Measurements from ENCODE around the gene ADAMTS5. TPM values are rescaled to one million over a fixed set of nuclear protein-coding genes. Genes with fewer than 3 reads are reported as not detected.

The ADAMTS5 gene
- total and polyA plus RNA-seq, 9 of the 15 experiments (the other 6 are each of a cell fraction or from before 2014, with no cell fraction given): not detected

DNA sequence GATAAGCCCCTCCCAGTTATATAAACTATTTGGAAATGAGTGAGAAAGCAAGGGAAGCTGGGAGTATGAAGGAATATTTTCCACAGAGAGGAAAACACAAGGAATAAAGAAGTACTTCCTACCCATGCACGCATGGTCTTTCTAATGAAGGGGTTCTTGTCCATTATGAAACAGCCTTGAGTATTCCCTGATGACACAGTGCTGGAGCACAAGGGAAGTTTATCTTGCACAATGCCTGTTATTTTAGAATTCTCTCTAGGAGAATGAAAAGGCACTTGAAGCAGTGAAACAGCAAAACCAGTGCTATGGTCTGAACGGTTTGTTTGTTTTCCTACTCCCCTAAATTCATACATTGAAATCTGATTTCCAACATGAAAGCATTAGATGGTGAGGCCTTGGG lies 83.1 kb downstream of the ADAMTS5 start:
- Histone ChIP-seq H2AFZ (ENCODE audit: low read depth, low read length) (no peak overlapping the region), H4K20me1 (replicated peaks; ENCODE audit: control insufficient read depth, insufficient read depth, low read length) (no peaks in the 10 kb centered on the region), H3K36me3 (ENCODE audit: control insufficient read depth, insufficient read depth, low read length) (no peaks in the 10 kb centered on the region), H3K4me3 (no peak overlapping the region), H3K9ac (ENCODE audit: insufficient read depth in 1 of 2, low read depth in 2 of 2, low read length in 2 of 2) (no peak overlapping the region), H3K9me3 (replicated peaks; ENCODE audit: control insufficient read depth, insufficient read depth, low read depth, low read length) (0 out of 2 replicates have a peak, but pooled peaks cover 2% of the 10 kb centered on the region), H3K27ac (ENCODE audit: extremely low read depth, low read depth, low read length) (no peak overlapping the region), H3K27me3 (ENCODE audit: control insufficient read depth in 2 of 2, insufficient read depth in 2 of 2, low read length in 2 of 2) (no peaks in the 10 kb centered on the region), H3K79me2 (ENCODE audit: control insufficient read depth, insufficient read depth, low read length) (no peaks in the 10 kb centered on the region), H3K4me2 (ENCODE audit: insufficient read depth, low read length) (no peak overlapping the region), H3K4me1 (replicated peaks in 1 of 2; ENCODE audit: control insufficient read depth in 2 of 2, insufficient read depth in 2 of 2, low read length in 2 of 2) (no peaks in the 10 kb centered on the region), H3K9me1 (ENCODE audit: control insufficient read depth, insufficient read depth, low read length) (no peaks in the 10 kb centered on the region)
- intact Hi-C loops (cut with micrococcal nuclease): no loop called here
- TF ChIP-seq CBFB (CRISPR knock-in tag; IDR thresholded peaks at IDR 0.05) (no peak), ZFP36 (IDR thresholded peaks at IDR 0.05; ENCODE audit: low read depth, low read length, partially characterized antibody) (no peak), ZBTB8A (IDR thresholded peaks at IDR 0.05; ENCODE audit: partially characterized antibody) (no peak), C11orf30 (IDR thresholded peaks at IDR 0.05; ENCODE audit: low read depth) (no peak), MAZ (CRISPR knock-in tag; conservative IDR thresholded peaks at IDR 0.05 in 1 of 2, IDR thresholded peaks at IDR 0.05 in 1 of 2) (no peak), SLC30A9 (CRISPR knock-in tag; IDR thresholded peaks at IDR 0.05) (no peak), HNRNPK (IDR thresholded peaks at IDR 0.05; ENCODE audit: low read depth, low read length, poor library complexity, severe bottlenecking) (no peak), NFRKB (IDR thresholded peaks at IDR 0.05; ENCODE audit: low read depth) (no peak), HMG20A (CRISPR knock-in tag; conservative IDR thresholded peaks at IDR 0.05) (no peak), HDAC1 (IDR thresholded peaks at IDR 0.05) (no peak), TRIM24 (IDR thresholded peaks at IDR 0.05) (no peak)
- TF ChIP-seq, protein P1, sequence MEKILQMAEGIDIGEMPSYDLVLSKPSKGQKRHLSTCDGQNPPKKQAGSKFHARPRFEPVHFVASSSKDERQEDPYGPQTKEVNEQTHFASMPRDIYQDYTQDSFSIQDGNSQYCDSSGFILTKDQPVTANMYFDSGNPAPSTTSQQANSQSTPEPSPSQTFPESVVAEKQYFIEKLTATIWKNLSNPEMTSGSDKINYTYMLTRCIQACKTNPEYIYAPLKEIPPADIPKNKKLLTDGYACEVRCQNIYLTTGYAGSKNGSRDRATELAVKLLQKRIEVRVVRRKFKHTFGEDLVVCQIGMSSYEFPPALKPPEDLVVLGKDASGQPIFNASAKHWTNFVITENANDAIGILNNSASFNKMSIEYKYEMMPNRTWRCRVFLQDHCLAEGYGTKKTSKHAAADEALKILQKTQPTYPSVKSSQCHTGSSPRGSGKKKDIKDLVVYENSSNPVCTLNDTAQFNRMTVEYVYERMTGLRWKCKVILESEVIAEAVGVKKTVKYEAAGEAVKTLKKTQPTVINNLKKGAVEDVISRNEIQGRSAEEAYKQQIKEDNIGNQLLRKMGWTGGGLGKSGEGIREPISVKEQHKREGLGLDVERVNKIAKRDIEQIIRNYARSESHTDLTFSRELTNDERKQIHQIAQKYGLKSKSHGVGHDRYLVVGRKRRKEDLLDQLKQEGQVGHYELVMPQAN (IDR thresholded peaks at IDR 0.05; ENCODE audit: borderline replicate concordance): no peak
- TF ChIP-seq, protein P2, sequence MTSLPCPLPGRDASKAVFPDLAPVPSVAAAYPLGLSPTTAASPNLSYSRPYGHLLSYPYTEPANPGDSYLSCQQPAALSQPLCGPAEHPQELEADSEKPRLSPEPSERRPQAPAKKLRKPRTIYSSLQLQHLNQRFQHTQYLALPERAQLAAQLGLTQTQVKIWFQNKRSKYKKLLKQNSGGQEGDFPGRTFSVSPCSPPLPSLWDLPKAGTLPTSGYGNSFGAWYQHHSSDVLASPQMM (CRISPR knock-in tag; IDR thresholded peaks at IDR 0.05): no peak
- TF ChIP-seq, protein P3, sequence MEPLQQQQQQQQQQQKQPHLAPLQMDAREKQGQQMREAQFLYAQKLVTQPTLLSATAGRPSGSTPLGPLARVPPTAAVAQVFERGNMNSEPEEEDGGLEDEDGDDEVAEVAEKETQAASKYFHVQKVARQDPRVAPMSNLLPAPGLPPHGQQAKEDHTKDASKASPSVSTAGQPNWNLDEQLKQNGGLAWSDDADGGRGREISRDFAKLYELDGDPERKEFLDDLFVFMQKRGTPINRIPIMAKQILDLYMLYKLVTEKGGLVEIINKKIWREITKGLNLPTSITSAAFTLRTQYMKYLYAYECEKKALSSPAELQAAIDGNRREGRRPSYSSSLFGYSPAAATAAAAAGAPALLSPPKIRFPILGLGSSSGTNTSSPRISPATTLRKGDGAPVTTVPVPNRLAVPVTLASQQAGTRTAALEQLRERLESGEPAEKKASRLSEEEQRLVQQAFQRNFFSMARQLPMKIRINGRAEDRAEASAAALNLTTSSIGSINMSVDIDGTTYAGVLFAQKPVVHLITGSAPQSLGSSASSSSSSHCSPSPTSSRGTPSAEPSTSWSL (CRISPR knock-in tag; IDR thresholded peaks at IDR 0.05; ENCODE audit: borderline replicate concordance): no peak
- TF ChIP-seq, protein P4, sequence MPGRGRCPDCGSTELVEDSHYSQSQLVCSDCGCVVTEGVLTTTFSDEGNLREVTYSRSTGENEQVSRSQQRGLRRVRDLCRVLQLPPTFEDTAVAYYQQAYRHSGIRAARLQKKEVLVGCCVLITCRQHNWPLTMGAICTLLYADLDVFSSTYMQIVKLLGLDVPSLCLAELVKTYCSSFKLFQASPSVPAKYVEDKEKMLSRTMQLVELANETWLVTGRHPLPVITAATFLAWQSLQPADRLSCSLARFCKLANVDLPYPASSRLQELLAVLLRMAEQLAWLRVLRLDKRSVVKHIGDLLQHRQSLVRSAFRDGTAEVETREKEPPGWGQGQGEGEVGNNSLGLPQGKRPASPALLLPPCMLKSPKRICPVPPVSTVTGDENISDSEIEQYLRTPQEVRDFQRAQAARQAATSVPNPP (IDR thresholded peaks at IDR 0.05; ENCODE audit: borderline replicate concordance, insufficient read depth, insufficient read length): no peak
- TF ChIP-seq, protein P5, sequence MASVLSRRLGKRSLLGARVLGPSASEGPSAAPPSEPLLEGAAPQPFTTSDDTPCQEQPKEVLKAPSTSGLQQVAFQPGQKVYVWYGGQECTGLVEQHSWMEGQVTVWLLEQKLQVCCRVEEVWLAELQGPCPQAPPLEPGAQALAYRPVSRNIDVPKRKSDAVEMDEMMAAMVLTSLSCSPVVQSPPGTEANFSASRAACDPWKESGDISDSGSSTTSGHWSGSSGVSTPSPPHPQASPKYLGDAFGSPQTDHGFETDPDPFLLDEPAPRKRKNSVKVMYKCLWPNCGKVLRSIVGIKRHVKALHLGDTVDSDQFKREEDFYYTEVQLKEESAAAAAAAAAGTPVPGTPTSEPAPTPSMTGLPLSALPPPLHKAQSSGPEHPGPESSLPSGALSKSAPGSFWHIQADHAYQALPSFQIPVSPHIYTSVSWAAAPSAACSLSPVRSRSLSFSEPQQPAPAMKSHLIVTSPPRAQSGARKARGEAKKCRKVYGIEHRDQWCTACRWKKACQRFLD (CRISPR knock-in tag; IDR thresholded peaks at IDR 0.05): no peak
- no TSS peak for BruUV-seq (replicated peaks)
- FAIRE-seq: no peak
- in situ Hi-C loops (cut with MboI): no loop called here
- ATAC-seq: no peak
- ChIA-PET POLR2A (interaction anchor here (0.7 kb wide), 1 partner anchor 1640 kb away, joined by 3 read pairs; no protein-coding TSS in a partner anchor), CTCF (ENCODE audit: low intra/inter-chr PET ratio) (no interaction called here)
- no peak for DNase-seq (ENCODE audit: extremely low read depth in 1 of 4, low spot score in 3 of 4)
- WGBS (ENCODE audit: insufficient coverage, low coverage, missing lambda C conversion rate): 0% methylated on average over 2 of the region's 2 CpGs

Measured in K562 (cell line).